NB4 (cell line): ENCODE results near the gene VAT1L.

ENCODE experiments used
- DNase-seq: peaks from one replicate; pipeline ENCODE4 v3.0.0; 2010; ENCODE audit warnings: low read depth
- H3K4me3 ChIP-seq: one replicate; pipeline ENCODE4 v1.5.1; 2011; ENCODE audit warnings: mild to moderate bottlenecking, low read depth, low read length, moderate library complexity
- CTCF ChIP-seq: IDR thresholded peaks from one replicate; pipeline ENCODE4 v1.5.1; 2012; ENCODE audit warnings: low read depth, low read length
- MYC ChIP-seq: IDR thresholded peaks from 2 replicates; pipeline ENCODE4 v1.6.1; 2011; ENCODE audit warnings: low read depth, low read length
- POLR2A ChIP-seq: IDR thresholded peaks from 2 replicates; pipeline ENCODE4 v1.6.1; 2011; ENCODE audit warnings: mild to moderate bottlenecking; ENCODE audit not compliant: insufficient read length; ENCODE audit errors: extremely low read depth
- TF ChIP-seq, protein P1 (sequence below): IDR thresholded peaks from 2 replicates; pipeline ENCODE4 v1.6.1; 2011; ENCODE audit warnings: low read depth, low read length

VAT1L gene

GRCh38 chr16:77850636-77851333 lies 62.4 kb downstream of the VAT1L start:
- no peak overlapping the region for H3K4me3 ChIP-seq
- no peak for DNase-seq
- TF ChIP-seq MYC: no peak
- TF ChIP-seq CTCF: no peak
- no peak for TF ChIP-seq POLR2A
- TF ChIP-seq, protein P1, sequence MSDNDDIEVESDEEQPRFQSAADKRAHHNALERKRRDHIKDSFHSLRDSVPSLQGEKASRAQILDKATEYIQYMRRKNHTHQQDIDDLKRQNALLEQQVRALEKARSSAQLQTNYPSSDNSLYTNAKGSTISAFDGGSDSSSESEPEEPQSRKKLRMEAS: no peak

GRCh38 chr16:77853161-77853560 lies 64.8 kb downstream of the VAT1L start:
- no peak for TF ChIP-seq MYC
- TF ChIP-seq POLR2A: no peak
- TF ChIP-seq, protein P1: no peak
- TF ChIP-seq CTCF: no peak
- DNase-seq: peak; percentile 66
- H3K4me3 ChIP-seq: no peak overlapping the region

DNA sequence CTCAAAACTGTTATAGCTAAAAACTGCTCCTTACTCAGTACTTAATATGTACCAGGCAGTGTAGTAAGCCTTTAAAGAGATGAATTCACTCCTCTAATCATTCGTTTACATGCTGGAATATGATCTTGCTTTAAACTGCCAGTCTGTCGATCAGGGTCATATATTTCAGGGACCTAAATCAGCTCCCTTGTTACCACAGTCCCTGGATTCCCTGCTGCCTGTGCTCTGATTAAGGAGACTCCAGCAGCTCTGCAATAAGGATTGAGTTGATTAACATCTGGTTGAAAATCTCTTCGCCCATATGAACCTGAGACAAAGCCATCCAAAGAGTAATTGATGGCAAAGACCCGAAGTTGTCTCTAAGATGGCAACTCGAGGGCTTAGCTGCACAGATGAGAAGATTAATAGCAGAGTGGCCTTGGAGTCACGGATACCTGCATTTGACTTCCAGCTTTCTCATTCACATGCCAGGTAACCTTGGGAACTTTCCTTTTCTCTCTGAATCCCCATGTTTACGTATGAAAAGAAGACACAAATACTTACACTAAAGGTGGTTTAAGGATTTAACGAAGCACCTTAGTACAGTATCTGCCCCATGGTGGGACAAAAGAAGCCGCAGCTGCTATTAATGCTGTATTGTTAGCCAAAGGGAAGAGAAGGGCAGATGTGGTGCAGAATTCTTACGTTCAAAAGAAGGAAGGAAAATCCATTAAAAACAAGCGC lies 68.2 kb downstream of the VAT1L start:
- TF ChIP-seq MYC: no peak
- no peak for TF ChIP-seq POLR2A
- TF ChIP-seq CTCF: no peak
- TF ChIP-seq, protein P1: no peak
- no peak for DNase-seq
- H3K4me3 ChIP-seq: no peak overlapping the region

DNA sequence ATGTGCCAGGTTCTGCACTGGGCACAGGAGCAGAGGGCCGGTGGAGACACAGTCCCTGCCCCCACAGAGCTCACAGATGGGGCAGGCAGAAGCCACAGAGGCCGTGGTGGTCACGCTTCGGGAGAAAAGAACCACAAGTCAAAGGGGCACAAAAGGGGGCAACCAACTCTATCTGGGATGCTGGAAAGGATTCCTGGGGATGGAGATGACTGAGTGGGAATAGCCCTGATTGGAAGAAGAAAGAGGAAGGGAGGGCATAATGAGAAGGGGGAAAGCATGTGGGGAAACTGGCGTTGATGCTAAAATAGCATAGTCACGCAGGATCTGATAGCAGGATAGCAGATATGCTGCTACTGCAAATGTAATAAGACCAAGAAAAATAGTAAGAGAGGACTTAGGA lies 69.7 kb downstream of the VAT1L start:
- TF ChIP-seq, protein P1: no peak
- TF ChIP-seq MYC (no peak), CTCF (no peak), POLR2A (no peak)
- no peak overlapping the region for H3K4me3 ChIP-seq
- no peak for DNase-seq

DNA sequence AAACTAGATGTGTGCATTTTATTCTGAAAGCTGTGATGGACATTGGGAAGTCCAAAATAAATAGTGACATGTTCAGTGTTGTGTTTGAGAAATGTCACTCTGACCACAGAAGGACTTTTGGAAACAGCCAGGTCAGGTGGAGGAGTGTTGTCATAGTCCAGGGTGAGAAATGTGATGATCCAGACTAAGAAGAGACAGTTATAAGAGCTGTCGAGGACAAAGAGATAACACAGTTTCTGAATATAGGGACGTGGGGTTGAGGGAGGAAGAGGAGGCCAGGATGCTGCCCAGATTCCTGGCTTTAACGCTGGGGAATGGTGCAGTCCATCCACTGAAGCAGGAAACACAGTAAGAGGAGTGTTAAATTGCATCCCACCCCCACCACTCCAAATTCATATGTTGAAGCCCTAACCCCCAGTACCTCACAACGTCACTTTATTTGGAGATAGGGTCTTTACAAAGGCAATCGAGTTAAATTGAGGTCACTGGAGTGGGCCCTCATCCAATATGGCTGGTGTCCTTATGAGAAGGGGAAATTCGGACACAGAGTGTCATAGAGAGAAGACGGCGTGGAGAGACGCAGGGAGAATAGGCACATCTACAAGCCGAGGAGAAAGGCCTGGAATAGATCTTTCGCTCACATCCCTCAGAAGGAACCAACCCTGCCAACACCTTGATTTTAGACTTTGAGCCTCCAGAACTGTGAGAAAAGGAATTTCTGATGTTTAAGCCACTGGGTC lies 71.3 kb downstream of the VAT1L start:
- no peak for TF ChIP-seq POLR2A
- TF ChIP-seq, protein P1: no peak
- no peak for TF ChIP-seq CTCF
- TF ChIP-seq MYC: no peak
- H3K4me3 ChIP-seq: no peak overlapping the region
- DNase-seq: no peak
